ENCODE results near the gene ANP32E.
A peak's percentile ranks its signal among the peaks of the same experiment; 100 is the strongest.

Gene ANP32E

GRCh38 chr1:150235852-150236613, at the start of gene ANP32E:
Gene ANP32E (minus strand): TSS chr1:150236112. CDS start chr1:150235786, 326 bp downstream.
- DNase-seq, result peak; percentile 94

DNA sequence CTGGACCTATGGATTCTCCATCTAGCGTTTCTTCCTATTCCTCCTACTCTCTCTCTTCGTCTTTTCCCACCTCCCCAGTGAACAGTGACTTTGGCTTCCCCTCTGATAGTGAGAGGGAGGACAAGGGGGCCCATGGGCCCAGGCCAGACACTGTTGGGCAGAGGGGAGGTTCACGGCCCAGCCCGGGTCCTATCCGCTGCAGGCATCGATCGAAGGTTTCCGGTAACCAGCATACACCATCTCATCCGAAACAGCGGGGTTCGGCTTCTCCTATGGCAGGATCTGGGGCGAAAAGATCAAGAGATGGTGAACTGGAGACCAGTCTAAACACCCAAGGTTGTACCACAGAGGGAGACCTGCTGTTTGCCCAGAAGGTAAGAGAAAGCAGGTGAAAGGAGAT, 47.3 kb upstream of the ANP32E start:
- no peak for DNase-seq

DNA sequence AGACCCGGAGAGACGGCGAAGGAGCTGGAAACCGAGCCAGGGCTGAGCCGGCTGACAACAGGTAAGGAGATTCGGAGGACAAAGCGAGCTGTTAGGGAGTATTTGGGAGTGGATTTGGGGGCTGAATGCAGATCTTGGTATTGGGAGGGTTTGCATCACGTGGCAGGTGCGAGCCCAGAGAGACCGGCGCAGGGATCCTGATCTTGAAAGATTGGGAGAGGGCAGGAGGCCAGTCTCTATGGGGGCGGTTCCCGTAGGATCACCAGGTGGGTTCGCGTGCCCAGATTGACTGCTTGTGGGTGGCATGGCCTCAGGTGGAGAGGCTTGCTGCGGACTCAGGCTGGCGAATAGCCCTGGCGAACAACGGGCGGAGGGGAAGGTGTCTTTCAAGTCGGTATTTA, 46.6 kb upstream of the ANP32E start:
- DNase-seq, result peak; percentile 14

GRCh38 chr1:150281758-150282557, 46.0 kb upstream of the ANP32E start, which contains the start of gene CIART:
Gene CIART (plus strand): TSS chr1:150282554. CDS start chr1:150283268, 714 bp downstream.
- DNase-seq, result peak; percentile 79

GRCh38 chr1:150281221-150281757, 45.4 kb upstream of the ANP32E start:
- peak; percentile 71 for DNase-seq

DNA sequence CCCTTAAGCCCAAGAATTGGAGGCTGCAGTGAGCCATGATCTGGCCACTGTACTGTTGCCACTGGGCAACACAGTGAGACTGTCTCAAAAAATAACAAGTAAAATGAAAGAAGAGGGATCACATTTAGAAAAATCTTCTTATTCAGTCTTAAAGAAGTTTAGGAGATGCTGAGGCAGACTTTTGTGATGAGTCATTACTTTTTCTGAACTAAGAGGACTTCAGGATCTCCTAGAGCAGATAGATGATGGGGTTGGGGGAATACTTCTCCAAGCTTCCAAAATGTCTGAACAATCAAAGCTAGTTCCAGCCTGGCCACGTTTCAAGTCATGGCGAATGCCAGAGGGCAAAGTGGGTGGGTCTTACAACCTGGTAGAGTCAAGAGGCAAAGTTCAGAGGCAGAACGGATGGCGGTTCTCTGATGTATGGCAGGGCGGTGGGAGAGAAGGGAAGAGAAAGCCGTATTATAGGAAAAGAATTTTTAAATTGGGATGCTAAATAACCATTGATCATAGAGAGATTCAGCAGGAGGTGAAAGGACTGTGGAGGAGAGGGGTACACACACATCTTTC, 44.3 kb upstream of the ANP32E start:
- no peak for DNase-seq

DNA sequence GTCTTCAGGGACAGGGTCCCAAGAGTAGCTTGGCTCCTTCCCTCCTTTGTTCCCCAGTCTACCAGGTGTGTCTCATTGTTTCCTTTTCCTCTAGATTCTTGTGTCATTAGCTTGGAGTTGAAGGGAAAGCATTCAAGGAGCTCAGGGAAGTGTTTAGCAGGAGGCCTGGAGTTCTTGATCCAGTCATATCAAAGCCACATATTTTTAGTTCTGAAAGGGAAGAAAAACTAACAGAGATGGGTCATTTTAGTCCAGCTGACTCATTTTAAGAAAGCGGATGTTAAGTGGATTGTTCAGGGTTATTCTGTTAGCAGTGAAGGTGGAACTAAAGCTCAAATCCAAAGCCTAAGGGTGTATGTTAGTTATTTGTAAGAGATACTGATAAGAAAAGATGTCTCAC, 37.4 kb upstream of the ANP32E start:
- DNase-seq, result no peak

GRCh38 chr1:150271291-150271959, 35.5 kb upstream of the ANP32E start:
- no peak for DNase-seq

DNA sequence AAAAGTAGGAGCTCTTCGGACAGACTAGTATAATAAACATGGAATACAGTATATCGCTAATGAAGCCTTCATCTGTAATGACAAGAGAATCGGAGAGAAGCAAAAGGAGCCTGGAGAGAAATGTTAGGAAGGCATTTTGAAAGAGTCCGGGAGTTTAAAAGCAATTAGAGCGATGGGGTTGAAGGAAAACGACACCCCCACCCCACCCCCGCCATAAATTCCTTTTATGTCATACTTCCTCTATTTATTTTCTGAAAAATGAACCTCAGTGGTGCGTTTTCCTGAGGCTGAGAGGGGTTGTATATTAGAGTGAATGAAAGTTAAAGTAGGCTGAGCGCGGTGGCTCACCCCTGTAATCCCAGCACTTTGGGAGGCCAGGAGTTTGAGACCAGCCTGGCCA, 33.5 kb upstream of the ANP32E start:
- DNase-seq, result no peak

DNA sequence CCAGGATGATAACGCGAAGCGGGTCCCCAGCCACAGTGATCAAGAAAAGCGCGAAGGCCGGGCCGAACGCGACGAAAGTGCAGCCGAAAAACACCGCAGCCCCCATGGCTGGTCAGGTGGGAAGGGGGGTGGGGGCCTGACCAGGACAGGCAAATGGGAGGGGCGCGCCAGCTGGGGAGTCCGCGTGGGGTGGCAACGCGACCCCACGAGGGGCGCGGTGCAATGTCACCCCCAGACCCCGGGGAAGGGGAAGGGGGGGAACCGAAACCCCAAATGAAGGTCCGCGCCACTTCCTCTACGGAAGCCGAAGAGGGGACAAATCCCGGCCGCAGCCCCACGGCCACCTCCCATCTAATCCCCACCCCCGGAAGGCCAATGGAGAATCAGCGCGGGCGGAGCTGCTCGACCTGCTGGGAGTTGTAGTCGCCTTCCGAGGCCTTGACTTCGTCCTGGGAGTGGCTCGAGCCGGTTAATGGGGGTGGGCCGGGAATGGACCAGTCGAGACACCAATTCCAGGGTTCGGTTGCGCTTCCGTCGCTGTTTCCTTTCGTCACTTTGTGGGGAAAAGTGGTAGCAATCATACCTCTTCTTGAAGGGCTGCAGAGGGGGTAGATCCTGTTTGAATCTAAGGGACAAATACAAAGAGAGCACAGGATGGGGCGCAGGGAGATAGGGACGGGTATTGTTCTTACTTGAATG, 32.9 kb upstream of the ANP32E start, which contains the start of gene APH1A:
APH1A (minus strand) TSS at position 312 of the 699 bp plus-strand sequence; CDS start at position 106, 206 bp downstream.
- DNase-seq, result peak; percentile 97

DNA sequence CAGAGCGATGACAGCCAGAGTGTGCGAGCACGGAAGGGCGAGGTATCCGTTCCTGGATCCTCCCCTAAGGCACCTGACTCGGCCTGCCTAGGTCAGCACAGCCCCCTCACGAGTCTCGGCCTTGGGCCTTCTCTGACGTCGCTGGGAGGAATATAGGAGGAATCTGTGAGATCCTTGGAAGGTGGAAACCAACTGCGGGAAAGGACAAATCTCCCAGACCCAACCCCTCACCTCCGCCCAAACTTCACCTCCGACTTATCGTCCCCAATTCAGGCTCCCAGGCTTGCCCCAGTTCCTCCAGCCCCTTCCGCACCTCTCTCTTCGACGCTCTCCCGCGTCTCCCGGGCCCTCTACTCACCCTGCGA, 32.4 kb upstream of the ANP32E start:
- DNase-seq, result peak; percentile 45

DNA sequence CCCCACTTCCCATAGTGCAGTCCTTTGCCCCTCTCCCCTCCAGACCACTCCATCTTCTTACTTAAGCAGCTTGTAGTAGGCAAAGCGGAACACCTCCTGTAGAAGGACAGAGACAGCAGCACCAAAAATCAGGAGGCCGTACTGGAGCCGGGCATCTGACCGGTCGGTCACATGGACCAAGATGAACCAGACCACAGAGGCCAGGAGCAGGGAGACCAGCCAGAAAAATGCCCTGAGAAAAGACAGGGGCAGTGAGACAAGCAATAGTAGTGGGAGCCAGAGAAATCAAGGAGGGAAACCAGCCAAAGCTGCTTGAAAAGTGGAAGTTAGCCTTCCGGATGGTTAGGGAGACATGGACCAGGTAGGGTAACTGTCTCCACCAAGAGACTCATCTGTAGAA, 32.0 kb upstream of the ANP32E start:
- DNase-seq, result no peak

- DNase-seq, result no peak
Observed at GRCh38 chr1:150263549-150263948, 27.6 kb upstream of the ANP32E start.

- no peak for DNase-seq
Observed at GRCh38 chr1:150262388-150263320, 26.7 kb upstream of the ANP32E start.

GRCh38 chr1:150261367-150261766, 25.5 kb upstream of the ANP32E start:
- DNase-seq, result no peak

DNA sequence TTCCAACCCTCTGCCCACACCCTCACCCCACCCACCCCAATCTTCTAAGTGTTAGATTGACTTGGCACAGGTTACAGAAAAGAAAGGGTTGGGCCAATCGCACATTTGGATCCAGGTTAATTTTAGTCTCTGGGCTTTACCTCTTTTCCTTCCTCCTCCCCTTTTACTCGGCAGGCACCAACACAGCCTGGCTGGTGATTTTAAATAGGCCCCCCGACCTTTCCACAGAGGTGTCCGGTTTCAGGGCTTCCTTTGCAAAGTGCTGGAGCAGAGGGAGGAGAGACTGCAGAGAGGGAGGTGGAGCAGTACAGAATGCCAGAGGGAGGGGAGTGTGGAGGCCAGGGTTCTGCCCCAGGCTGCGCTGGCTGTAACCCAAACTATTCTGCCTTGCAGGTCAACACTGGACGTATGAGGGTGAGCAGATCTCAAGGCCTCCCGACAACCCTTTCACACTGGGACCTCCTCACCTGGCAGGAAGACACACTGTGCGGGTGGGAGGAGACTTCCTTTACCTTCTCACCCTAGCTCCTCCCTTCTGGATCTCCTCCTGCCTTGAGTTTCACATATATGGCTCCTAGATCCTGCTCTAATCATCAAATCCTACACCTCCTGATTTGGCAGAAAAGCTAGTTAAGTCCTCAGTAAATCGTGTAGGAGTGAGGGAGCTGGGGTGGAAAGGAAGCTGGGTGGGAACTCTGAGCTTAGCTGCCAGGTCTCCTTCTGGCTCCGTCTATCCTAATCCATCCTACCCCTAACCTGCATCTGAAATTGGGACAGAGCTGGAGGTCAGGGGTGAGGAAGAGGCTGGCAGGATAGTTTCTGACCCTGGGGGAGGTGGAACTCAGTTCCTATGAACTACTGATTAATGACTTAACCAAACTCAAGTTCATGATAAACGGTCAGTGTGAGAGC, 24.1 kb upstream of the ANP32E start:
- no peak for DNase-seq

- DNase-seq, result no peak
Observed at GRCh38 chr1:150259217-150259616, 23.3 kb upstream of the ANP32E start.

GRCh38 chr1:150257624-150258585, 22.0 kb upstream of the ANP32E start, which contains the start of gene CA14:
Gene CA14 (plus strand): TSS chr1:150257774. CDS start chr1:150258129, 355 bp downstream.
- DNase-seq, result no peak
